CD14-positive monocyte (primary cell): Measurements from ENCODE around the gene DENND6A. TPM values are rescaled to one million over a fixed set of nuclear protein-coding genes. Genes with fewer than 3 reads are reported as not detected.

Source experiments
- DNase-seq, 3 donors: peaks; one replicate each; pipeline ENCODE4 v3.0.0-alpha.2; 2011 to 2022
- H2AFZ ChIP-seq: 2 replicates; pipeline ENCODE4 v1.6.0; 2012; ENCODE audit warnings: mild to moderate bottlenecking, low read depth, low read length, inconsistent platforms; ENCODE audit not compliant: insufficient read depth, poor library complexity, severe bottlenecking
- H3K27ac ChIP-seq, 2 donors: 1 replicate in 1 of 2; 2 replicates in 1 of 2; pipeline ENCODE4 v1.5.1; 2012 to 2013; ENCODE audit warnings: low read length in 2 of 2, control low read depth in 1 of 2, inconsistent platforms in 1 of 2, low read depth in 1 of 2, mild to moderate bottlenecking in 1 of 2
- H3K27me3 ChIP-seq, 2 donors: one replicate each; pipeline versions ENCODE4 v1.6.0 to v1.6.1; 2011 to 2013; ENCODE audit warnings: low read length in 2 of 2; ENCODE audit not compliant: control insufficient read depth in 2 of 2, insufficient read depth in 2 of 2
- H3K36me3 ChIP-seq, 2 donors: replicated peaks in 1 of 2; 1 replicate in 1 of 2; 2 replicates in 1 of 2; pipeline versions ENCODE4 v1.5.1 to v1.6.1; 2012 to 2013; ENCODE audit warnings: low read length in 2 of 2, control low read depth in 1 of 2, inconsistent platforms in 1 of 2, mild to moderate bottlenecking in 1 of 2; ENCODE audit not compliant: insufficient read depth in 2 of 2, control insufficient read depth in 1 of 2
- H3K4me1 ChIP-seq, 2 donors: 1 replicate in 1 of 2; 2 replicates in 1 of 2; pipeline versions ENCODE4 v1.5.1 to v1.6.1; 2012 to 2013; ENCODE audit warnings: low read length in 2 of 2, control low read depth in 1 of 2, inconsistent platforms in 1 of 2, mild to moderate bottlenecking in 1 of 2, moderate library complexity in 1 of 2; ENCODE audit not compliant: insufficient read depth in 2 of 2, control insufficient read depth in 1 of 2
- H3K4me2 ChIP-seq: replicated peaks from 2 replicates; pipeline ENCODE3; 2012; ENCODE audit warnings: low read length, moderate library complexity, mild to moderate bottlenecking; ENCODE audit not compliant: poor library complexity, severe bottlenecking; ENCODE audit errors: extremely low read depth
- H3K4me3 ChIP-seq, 3 experiments: fragments of 200-600 bp in 1 of 3; sonication (generic) in 1 of 3; replicated peaks in 1 of 3; 1 replicate in 2 of 3; 2 replicates in 1 of 3; pipeline ENCODE4 v1.5.1; 2011 to 2013; ENCODE audit warnings: low read length in 3 of 3, mild to moderate bottlenecking in 3 of 3, control low read depth in 2 of 3, low read depth in 2 of 3, inconsistent platforms in 1 of 3, moderate library complexity in 1 of 3
- H3K79me2 ChIP-seq: 2 replicates; pipeline ENCODE4 v1.6.0; 2012; ENCODE audit warnings: mild to moderate bottlenecking, control low read depth, inconsistent platforms, low read length, moderate library complexity; ENCODE audit not compliant: insufficient read depth
- H3K9ac ChIP-seq: 2 replicates; pipeline ENCODE4 v1.6.0; 2017; ENCODE audit warnings: low read length, mild to moderate bottlenecking; ENCODE audit not compliant: insufficient read depth, poor library complexity, severe bottlenecking
- H3K9me3 ChIP-seq, 2 donors: replicated peaks in 1 of 2; 1 replicate in 1 of 2; 2 replicates in 1 of 2; pipeline versions ENCODE4 v1.5.1 to v1.6.1; 2012 to 2013; ENCODE audit warnings: low read length in 2 of 2, control low read depth in 1 of 2; ENCODE audit not compliant: control insufficient read depth in 1 of 2, insufficient read depth in 1 of 2
- H4K20me1 ChIP-seq: 2 replicates; pipeline ENCODE4 v1.6.0; 2012; ENCODE audit warnings: mild to moderate bottlenecking, low read length, control low read depth, moderate library complexity; ENCODE audit not compliant: insufficient read depth
- H3K27ac Mint-ChIP-seq, 7 donors: one replicate each; pipeline ENCODE4 v1.8.0; 2020; ENCODE audit warnings: mild to moderate bottlenecking in 7 of 7, mixed read lengths in 7 of 7, moderate library complexity in 6 of 7, inconsistent platforms in 2 of 7
- H3K27me3 Mint-ChIP-seq, 3 donors: one replicate each; pipeline ENCODE4 v1.8.0; 2021 to 2022; ENCODE audit warnings: low read depth in 3 of 3, mild to moderate bottlenecking in 3 of 3, mixed read lengths in 3 of 3, moderate library complexity in 3 of 3, inconsistent platforms in 1 of 3
- H3K36me3 Mint-ChIP-seq, 2 donors: one replicate each; pipeline ENCODE4 v1.8.0; 2020; ENCODE audit warnings: mixed read lengths in 2 of 2, inconsistent platforms in 1 of 2, mild to moderate bottlenecking in 1 of 2
- H3K4me1 Mint-ChIP-seq: one replicate; pipeline ENCODE4 v1.8.0; 2020; ENCODE audit warnings: mild to moderate bottlenecking, mixed read lengths
- H3K4me3 Mint-ChIP-seq, 2 donors: one replicate each; pipeline ENCODE4 v1.8.0; 2020; ENCODE audit warnings: mild to moderate bottlenecking in 2 of 2, mixed read lengths in 2 of 2, moderate library complexity in 1 of 2
- H3K9me3 Mint-ChIP-seq, 7 donors: one replicate each; pipeline ENCODE4 v1.8.0; 2020 to 2022; ENCODE audit warnings: mixed read lengths in 7 of 7, mild to moderate bottlenecking in 6 of 7, moderate library complexity in 6 of 7, inconsistent platforms in 2 of 7
- CTCF ChIP-seq: fragments of 200-600 bp; IDR thresholded peaks from one replicate; pipeline ENCODE4 v1.8.0; 2022; ENCODE audit warnings: antibody characterized with exemption, mild to moderate bottlenecking
- WGBS: methylation state at CpG from one replicate; pipeline ENCODE4 v1.1.5; 2013; ENCODE audit warnings: missing lambda C conversion rate; ENCODE audit not compliant: insufficient coverage; 5-methylcytosine and 5-hydroxymethylcytosine counted together
- intact Hi-C, 2 donors: fragments of 100-400 bp; cut with micrococcal nuclease; formaldehyde crosslinking; loops; one replicate each; pipeline versions ENCODE4 v1.15.0 to v1.15.1; 2023
- polyA plus RNA-seq, 3 donors: library from polyadenylated mRNA; depleted of rRNA in 1 of 3; unstranded in 2 of 3; stranded (reverse) in 1 of 3; fragments of 300-500 nt in 2 of 3; fragments of >200 nt in 1 of 3; fragmentation: Illumina TruSeq in 2 of 3; gene quantifications; 1 replicate in 2 of 3; 2 replicates in 1 of 3; pipeline ENCODE4 v1.2.3, GENCODE V29; 2012 to 2021

Gene DENND6A
- polyA plus RNA-seq, 3 donors = 10.8 to 20.8 (median 15.4) TPM

DNA sequence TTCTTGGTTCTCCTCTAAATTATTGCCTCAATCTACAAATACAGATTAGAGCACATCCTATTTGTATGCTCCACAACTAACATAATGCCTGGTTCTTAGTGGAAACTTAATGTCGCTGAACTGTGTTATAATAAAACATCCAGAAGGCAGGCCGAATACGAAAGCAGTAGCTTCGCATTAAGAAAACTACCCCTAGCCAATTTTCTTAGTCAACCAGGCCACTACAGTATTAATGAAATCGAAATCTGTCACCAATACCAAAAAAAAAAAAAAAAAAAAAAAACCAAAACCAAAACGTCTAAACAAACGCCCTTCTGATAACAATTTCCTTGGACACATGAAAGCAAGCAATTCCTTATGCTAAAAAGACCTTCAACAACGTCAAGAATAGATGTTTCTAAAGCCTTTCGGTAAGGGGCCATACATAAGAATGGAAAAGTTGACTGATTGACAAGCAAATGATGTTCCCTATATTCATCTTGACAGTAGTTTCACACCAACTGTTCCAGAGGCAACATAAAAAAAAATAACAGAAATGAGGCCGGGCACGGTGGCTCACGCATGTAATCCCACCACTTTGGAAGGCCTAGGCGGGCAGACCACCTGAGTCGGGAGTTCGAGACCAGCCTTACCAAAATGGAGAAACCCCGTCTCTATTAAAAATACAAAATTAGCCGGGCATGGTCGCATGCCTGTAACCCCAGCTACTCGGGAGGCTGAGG lies 1.3 kb downstream of the DENND6A start:
- Mint-ChIP-seq H3K36me3 (peaks cover 4 to 13% of the 10 kb centered on the region in 2 donors), H3K27ac (peak overlapping the region; percentile 92 to 99 (median 97)), H3K4me1 (peaks cover 36% of the 10 kb centered on the region), H3K4me3 (peak overlapping the region; percentile 88 to 90), H3K9me3 (no peaks in the 10 kb centered on the region), H3K27me3 (no peaks in the 10 kb centered on the region)
- Histone ChIP-seq H4K20me1 (peaks cover 38% of the 10 kb centered on the region), H3K9ac (peak overlapping the region; percentile 93), H3K9me3 (no peaks in the 10 kb centered on the region), H3K4me3 (peak overlapping the region; percentile 59 to 90 (median 87)), H3K27ac (peak overlapping the region; percentile 89 to 91), H3K4me2 (peak overlapping the region; percentile 74), H3K4me1 (peaks cover 22 to 45% of the 10 kb centered on the region in 2 donors), H3K27me3 (no peaks in the 10 kb centered on the region), H3K79me2 (peaks cover 57% of the 10 kb centered on the region), H2AFZ (peak overlapping the region; percentile 68), H3K36me3 (peaks cover 0 to 16% of the 10 kb centered on the region in 2 donors)
- no peak for TF ChIP-seq CTCF
- WGBS = 32% methylated on average over 10 of the region's 19 CpGs
- DNase-seq = peak in 2 of 3 donors; percentile 11 to 16
- intact Hi-C loops = loop anchor here (2.0 to 10.0 kb wide), 3 partner anchors 66 to 97 kb away; partner anchors contain the start of genes ARF4 (in 2 of the 2) and SLMAP (in 2 of the 2)

- DNase-seq = no peak
- H3K27me3 ChIP-seq = no peaks in the 10 kb centered on the region
- no peak overlapping the region for H3K4me3 Mint-ChIP-seq
- no peak for TF ChIP-seq CTCF
- peak overlapping the region in 4 of 7 donors; percentile 65 to 84 (median 82) for H3K27ac Mint-ChIP-seq
- no peak overlapping the region for H3K9ac ChIP-seq
- no CpG with 5 or more reads among the region's 4 CpGs for WGBS
- H3K4me1 Mint-ChIP-seq = peaks cover 37% of the 10 kb centered on the region
- peak overlapping the region in 1 of 2 donors; percentile 60 for H3K27ac ChIP-seq
- H2AFZ ChIP-seq = no peak overlapping the region
- intact Hi-C loops = loop anchor here (5.0 to 10.0 kb wide), 2 partner anchors 68 to 95 kb away; partner anchors contain the start of genes SLMAP (in 2 of the 2) and ARF4 (in 1 of the 2)
- H3K9me3 Mint-ChIP-seq = no peaks in the 10 kb centered on the region
- no peaks in the 10 kb centered on the region for H3K9me3 ChIP-seq
- H3K4me1 ChIP-seq = peaks cover 22 to 45% of the 10 kb centered on the region in 2 donors
- no peak overlapping the region for H3K4me3 ChIP-seq
- peaks cover 4 to 18% of the 10 kb centered on the region in 2 donors for H3K36me3 Mint-ChIP-seq
- H3K36me3 ChIP-seq = peaks cover 0 to 19% of the 10 kb centered on the region in 2 donors
- H3K79me2 ChIP-seq = peaks cover 78% of the 10 kb centered on the region
- H4K20me1 ChIP-seq = peaks cover 58% of the 10 kb centered on the region
- no peak overlapping the region for H3K4me2 ChIP-seq
- no peaks in the 10 kb centered on the region for H3K27me3 Mint-ChIP-seq
These were observed 3.4 kb downstream of the DENND6A start for GRCh38 chr3:57689367-57690053.
